Hepatocyte (in vitro differentiated cells): ENCODE results near the gene DLEC1. TPM values are rescaled to one million over a fixed set of nuclear protein-coding genes. Genes with fewer than 3 reads are reported as not detected.

Experiments
- DNase-seq: peaks from one replicate; pipeline ENCODE4 v3.0.0-alpha.2; 2016; ENCODE audit warnings: low spot score
- H2AFZ ChIP-seq: fragments of 200-600 bp; sonication (generic); 2 replicates; pipeline ENCODE4 v1.6.0; 2016; ENCODE audit warnings: antibody characterized with exemption, mild to moderate bottlenecking
- H3K27ac ChIP-seq: fragments of 200-600 bp; sonication (generic); 2 replicates; pipeline ENCODE4 v1.5.1; 2016; ENCODE audit warnings: mild to moderate bottlenecking
- H3K27me3 ChIP-seq: fragments of 200-600 bp; sonication (generic); 2 replicates; pipeline ENCODE4 v1.6.1; 2016
- H3K36me3 ChIP-seq: fragments of 200-600 bp; sonication (generic); replicated peaks from 2 replicates; pipeline ENCODE4 v1.5.1; 2016; ENCODE audit warnings: low read depth; ENCODE audit not compliant: insufficient read depth
- H3K4me1 ChIP-seq: fragments of 200-600 bp; sonication (generic); 2 replicates; pipeline ENCODE4 v1.5.1; 2016; ENCODE audit warnings: mild to moderate bottlenecking, moderate library complexity; ENCODE audit not compliant: insufficient read depth
- H3K4me2 ChIP-seq: fragments of 200-600 bp; sonication (generic); 2 replicates; pipeline ENCODE4 v1.6.0; 2016
- H3K4me3 ChIP-seq: fragments of 200-600 bp; sonication (generic); 2 replicates; pipeline ENCODE4 v1.5.1; 2016; ENCODE audit warnings: mild to moderate bottlenecking
- H3K79me2 ChIP-seq: fragments of 200-600 bp; sonication (generic); 2 replicates; pipeline ENCODE4 v1.6.0; 2017; ENCODE audit warnings: mild to moderate bottlenecking
- H3K9me2 ChIP-seq: fragments of 200-600 bp; sonication (generic); replicated peaks from 2 replicates; pipeline ENCODE4 v1.6.0; 2017; ENCODE audit warnings: mild to moderate bottlenecking; ENCODE audit not compliant: insufficient read depth
- H3K9me3 ChIP-seq: fragments of 200-600 bp; sonication (generic); 2 replicates; pipeline ENCODE4 v1.5.1; 2016; ENCODE audit warnings: low read depth, mild to moderate bottlenecking
- H4K20me1 ChIP-seq: fragments of 200-600 bp; sonication (generic); 2 replicates; pipeline ENCODE4 v1.6.0; 2016; ENCODE audit warnings: mild to moderate bottlenecking; ENCODE audit not compliant: insufficient read depth, poor library complexity, severe bottlenecking
- CTCF ChIP-seq: fragments of 200-600 bp; sonication (generic); IDR thresholded peaks from 2 replicates; pipeline ENCODE4 v1.5.1; 2016; ENCODE audit warnings: antibody characterized with exemption, mild to moderate bottlenecking; ENCODE audit not compliant: poor library complexity
- EZH2 ChIP-seq: fragments of 200-600 bp; sonication (generic); IDR thresholded peaks from 2 replicates; pipeline ENCODE4 v1.6.1; 2016; ENCODE audit warnings: antibody characterized with exemption, mild to moderate bottlenecking, borderline replicate concordance
- EZH2phosphoT487 ChIP-seq: fragments of 200-600 bp; sonication (generic); IDR thresholded peaks from one replicate; pipeline ENCODE4 v1.6.1; 2018; ENCODE audit warnings: antibody characterized with exemption, mild to moderate bottlenecking, low read depth, moderate library complexity; ENCODE audit not compliant: unreplicated experiment, severe bottlenecking
- WGBS: methylation state at CpG from one replicate; pipeline ENCODE4 v1.1.6; 2016; ENCODE audit warnings: low lambda C conversion rate; ENCODE audit errors: missing lambda C conversion rate; 5-methylcytosine and 5-hydroxymethylcytosine counted together
- polyA plus RNA-seq: library from polyadenylated mRNA; unstranded; fragments of >200 nt; fragmentation: Nextera tagmentation; extraction: Ambion mirVana; gene quantifications from 2 replicates; pipeline ENCODE4 v1.2.1, GENCODE V29; 2016
- total RNA-seq: library from RNA; depleted of rRNA; stranded (reverse); fragments of >200 nt; gene quantifications from 2 replicates; pipeline ENCODE4 v1.2.3, GENCODE V29; 2014

DLEC1 gene
- total and polyA plus RNA-seq, 2 experiments from 2014 or later: 0.23 to 1.5 TPM

DNA sequence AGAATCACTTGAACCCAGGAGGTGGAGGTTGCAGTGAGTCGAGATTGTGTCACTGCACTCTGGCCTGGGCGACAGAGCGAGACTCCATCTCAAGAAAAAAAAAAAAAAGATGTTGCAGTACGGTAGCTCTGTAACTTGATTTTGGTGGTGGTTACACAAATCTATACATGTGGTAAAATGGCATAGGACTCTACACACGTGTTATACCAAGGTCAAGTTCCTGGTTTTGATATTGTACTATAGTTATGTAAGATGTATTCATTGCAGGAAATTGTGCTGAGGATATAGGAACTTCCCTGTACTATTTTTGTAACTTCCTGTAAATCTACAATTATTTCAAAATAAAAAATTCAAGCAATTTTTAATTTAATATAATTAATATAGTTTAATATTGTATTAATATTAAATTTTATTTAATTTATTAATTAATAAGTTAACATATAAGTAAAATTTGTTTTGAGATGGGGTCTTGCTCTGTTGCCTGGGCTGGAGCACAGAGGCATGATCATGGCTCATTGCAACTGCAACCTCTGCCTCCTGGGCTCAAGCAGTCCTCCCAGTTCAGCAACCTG is 109.4 kb downstream of the DLEC1 start:
- Histone ChIP-seq H3K36me3 (no peaks in the 10 kb centered on the region), H3K4me1 (no peaks in the 10 kb centered on the region), H2AFZ (no peak overlapping the region), H3K27ac (no peak overlapping the region), H3K4me3 (no peak overlapping the region), H3K27me3 (no peaks in the 10 kb centered on the region), H3K4me2 (no peak overlapping the region), H3K9me3 (no peaks in the 10 kb centered on the region), H3K9me2 (no peaks in the 10 kb centered on the region), H3K79me2 (no peaks in the 10 kb centered on the region), H4K20me1 (no peaks in the 10 kb centered on the region)
- 88% methylated on average over 5 of the region's 5 CpGs for WGBS
- no peak for TF ChIP-seq CTCF
- TF ChIP-seq EZH2phosphoT487: no peak
- no peak for TF ChIP-seq EZH2
- DNase-seq: no peak

DNA sequence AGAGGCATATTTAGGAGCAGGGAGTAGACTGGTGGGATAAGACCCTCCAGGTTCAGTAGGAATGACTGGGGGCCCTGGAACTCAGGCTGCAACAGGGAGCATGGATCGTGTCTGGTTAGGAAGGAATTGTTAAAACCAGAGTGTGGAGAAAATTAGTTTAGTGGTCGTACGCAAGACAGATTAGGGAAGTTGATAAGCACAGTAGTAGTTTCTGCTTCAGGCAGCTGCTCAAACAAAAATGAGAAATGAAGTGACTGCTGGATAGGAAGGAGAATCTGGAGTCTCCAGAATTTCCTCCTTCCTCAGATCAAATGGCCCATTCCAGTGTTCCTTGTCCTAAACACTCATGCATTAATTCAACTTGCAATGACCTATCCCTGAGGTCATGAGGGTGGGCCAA is 110.7 kb downstream of the DLEC1 start:
- Histone ChIP-seq H3K4me3 (no peak overlapping the region), H3K4me2 (no peak overlapping the region), H4K20me1 (no peaks in the 10 kb centered on the region), H3K27ac (no peak overlapping the region), H3K9me3 (no peaks in the 10 kb centered on the region), H3K36me3 (no peaks in the 10 kb centered on the region), H3K4me1 (no peaks in the 10 kb centered on the region), H3K9me2 (no peaks in the 10 kb centered on the region), H3K79me2 (no peaks in the 10 kb centered on the region), H3K27me3 (no peaks in the 10 kb centered on the region), H2AFZ (no peak overlapping the region)
- TF ChIP-seq CTCF (no peak), EZH2 (no peak)
- DNase-seq: no peak
- 48% methylated on average over 3 of the region's 3 CpGs for WGBS

GRCh38 chr3:38150780-38151528 is 111.9 kb downstream of the DLEC1 start:
- H3K4me1 ChIP-seq: no peaks in the 10 kb centered on the region
- no peaks in the 10 kb centered on the region for H3K27me3 ChIP-seq
- no peaks in the 10 kb centered on the region for H4K20me1 ChIP-seq
- H3K36me3 ChIP-seq: no peaks in the 10 kb centered on the region
- no peaks in the 10 kb centered on the region for H3K9me3 ChIP-seq
- no peak overlapping the region for H2AFZ ChIP-seq
- no peak for DNase-seq
- no peak overlapping the region for H3K4me2 ChIP-seq
- 80% methylated on average over 3 of the region's 3 CpGs for WGBS
- TF ChIP-seq CTCF (peak; percentile 17), EZH2phosphoT487 (no peak)
- no peaks in the 10 kb centered on the region for H3K9me2 ChIP-seq
- H3K79me2 ChIP-seq: no peaks in the 10 kb centered on the region
- no peak overlapping the region for H3K27ac ChIP-seq
- no peak overlapping the region for H3K4me3 ChIP-seq
